BLaER1 treated with 17β-estradiol and CSF1 and Interleukin-3, amounts not matched to agents 10 nM and 100 nM (cell line): ENCODE results near the gene SEMA4A.
A peak's percentile ranks its signal among the peaks of the same experiment; 100 is the strongest.
"Not testable (repeated sequence)": the region's sequence is repeated elsewhere in the genome, so short reads cannot be mapped to it uniquely, and the experiment has no call there.

Source experiments
- H3K27ac ChIP-seq, 11 experiments: shearing (Covaris generic); formaldehyde crosslinking; 2 replicates each; pipeline ENCODE4 v1.8.1; 2022
- H3K27me3 ChIP-seq, 11 experiments: shearing (Covaris generic); formaldehyde crosslinking; 2 replicates each; pipeline ENCODE4 v1.8.1; 2022
- H3K36me3 ChIP-seq, 11 experiments: shearing (Covaris generic); formaldehyde crosslinking; 2 replicates each; pipeline ENCODE4 v1.8.1; 2022
- H3K4me1 ChIP-seq, 10 experiments: shearing (Covaris generic); formaldehyde crosslinking; 2 replicates each; pipeline ENCODE4 v1.8.1; 2022
- H3K4me2 ChIP-seq, 11 experiments: shearing (Covaris generic); formaldehyde crosslinking; 2 replicates each; pipeline ENCODE4 v1.8.1; 2022
- H3K4me3 ChIP-seq, 10 experiments: shearing (Covaris generic); formaldehyde crosslinking; 2 replicates each; pipeline ENCODE4 v1.8.1; 2022
- H3K9ac ChIP-seq, 11 experiments: shearing (Covaris generic); formaldehyde crosslinking; 2 replicates each; pipeline ENCODE4 v1.8.1; 2022
- H3K9me3 ChIP-seq, 11 experiments: shearing (Covaris generic); formaldehyde crosslinking; replicated peaks in 1 of 11; 2 replicates each; pipeline ENCODE4 v1.8.1; 2022
- H4K20me1 ChIP-seq, 11 experiments: shearing (Covaris generic); formaldehyde crosslinking; 2 replicates each; pipeline ENCODE4 v1.8.1; 2022
- Cebpa-rat ChIP-seq, 11 experiments: shearing (Covaris generic); IDR thresholded peaks; 2 replicates each; pipeline ENCODE4 v1.8.1; 2022

The SEMA4A gene

GRCh38 chr1:156122519-156123355, 30.6 kb upstream of the SEMA4A start:
- Histone ChIP-seq H3K4me2 (peak overlapping the region; percentile 87 to 99 (median 90)), H3K4me3 (peak overlapping the region in 1 of 10 experiments; percentile 3; a peak in 2 of 20 replicates), H3K4me1 (peaks cover 71 to 100% (median 89%) of the 10 kb centered on the region in 10 experiments), H3K36me3 (no peaks in the 10 kb centered on the region), H3K27me3 (peaks cover 0 to 17% (median 8%) of the 10 kb centered on the region in 11 experiments; a peak in 10 of 22 replicates), H3K9me3 (no peaks in the 10 kb centered on the region), H3K9ac (peak overlapping the region in 5 of 11 experiments; percentile 15 to 89 (median 81); a peak in 8 of 22 replicates), H4K20me1 (peaks cover 0 to 30% (median 11%) of the 10 kb centered on the region in 11 experiments; a peak in 17 of 22 replicates), H3K27ac (peak overlapping the region in 7 of 11 experiments; percentile 51 to 96 (median 83); a peak in 13 of 22 replicates)
- no peak for TF ChIP-seq Cebpa-rat (IDR thresholded peaks at IDR 0.05)

DNA sequence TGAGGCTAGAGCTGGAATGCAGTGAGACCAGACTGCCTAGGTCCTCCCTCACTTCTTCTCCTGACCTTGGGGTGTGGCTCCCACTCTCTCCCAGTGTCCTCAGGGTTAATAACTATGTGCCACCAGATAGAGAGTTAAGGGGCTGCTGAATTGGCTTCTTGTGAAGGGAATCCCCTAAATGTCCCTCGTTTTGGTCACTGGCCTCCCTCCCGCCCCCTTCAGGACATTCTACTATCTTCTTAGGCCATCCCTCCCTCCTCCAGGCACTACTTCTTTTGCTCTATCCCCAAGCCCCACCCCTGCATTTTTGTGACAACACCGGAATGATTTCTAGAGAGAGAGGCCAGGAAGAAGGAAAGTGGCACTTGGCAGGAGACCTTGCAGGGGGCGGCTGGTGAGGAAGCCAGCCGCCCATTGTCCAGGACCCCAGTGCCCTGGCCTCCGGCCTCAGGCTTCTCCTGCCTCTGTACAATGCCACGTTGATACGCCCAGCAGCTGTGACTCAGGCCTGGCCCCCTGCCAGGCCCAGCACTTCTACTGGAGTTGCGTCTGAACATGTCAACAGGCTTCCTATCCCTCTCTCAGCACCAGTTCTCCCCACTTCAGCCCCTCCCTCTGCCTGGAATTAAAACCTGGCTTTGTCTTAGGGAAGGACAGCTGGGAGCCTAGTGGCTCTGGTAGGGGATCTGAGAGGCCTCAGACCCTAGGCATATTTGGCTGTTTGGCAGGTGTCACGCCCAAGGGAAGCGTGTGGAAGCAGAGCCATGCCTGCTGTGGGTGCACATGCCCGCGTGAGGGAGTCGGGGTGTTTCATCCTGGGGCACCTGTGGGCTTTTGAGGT, 29.8 kb upstream of the SEMA4A start:
- peak overlapping the region; percentile 87 to 99 (median 90) for H3K4me2 ChIP-seq
- no peaks in the 10 kb centered on the region for H3K9me3 ChIP-seq
- peaks cover 0 to 9% (median 0%) of the 10 kb centered on the region in 11 experiments; a peak in 4 of 22 replicates for H3K27me3 ChIP-seq
- no peak for TF ChIP-seq Cebpa-rat (IDR thresholded peaks at IDR 0.05)
- peak overlapping the region in 1 of 10 experiments; percentile 3; a peak in 1 of 20 replicates for H3K4me3 ChIP-seq
- peak overlapping the region in 8 of 11 experiments; percentile 15 to 89 (median 52); a peak in 10 of 22 replicates for H3K9ac ChIP-seq
- H3K4me1 ChIP-seq: peaks cover 79 to 100% (median 95%) of the 10 kb centered on the region in 10 experiments
- no peaks in the 10 kb centered on the region for H3K36me3 ChIP-seq
- peaks cover 0 to 30% (median 14%) of the 10 kb centered on the region in 11 experiments; a peak in 17 of 22 replicates for H4K20me1 ChIP-seq
- H3K27ac ChIP-seq: peak overlapping the region in 10 of 11 experiments; percentile 22 to 96 (median 66); a peak in 17 of 22 replicates

DNA sequence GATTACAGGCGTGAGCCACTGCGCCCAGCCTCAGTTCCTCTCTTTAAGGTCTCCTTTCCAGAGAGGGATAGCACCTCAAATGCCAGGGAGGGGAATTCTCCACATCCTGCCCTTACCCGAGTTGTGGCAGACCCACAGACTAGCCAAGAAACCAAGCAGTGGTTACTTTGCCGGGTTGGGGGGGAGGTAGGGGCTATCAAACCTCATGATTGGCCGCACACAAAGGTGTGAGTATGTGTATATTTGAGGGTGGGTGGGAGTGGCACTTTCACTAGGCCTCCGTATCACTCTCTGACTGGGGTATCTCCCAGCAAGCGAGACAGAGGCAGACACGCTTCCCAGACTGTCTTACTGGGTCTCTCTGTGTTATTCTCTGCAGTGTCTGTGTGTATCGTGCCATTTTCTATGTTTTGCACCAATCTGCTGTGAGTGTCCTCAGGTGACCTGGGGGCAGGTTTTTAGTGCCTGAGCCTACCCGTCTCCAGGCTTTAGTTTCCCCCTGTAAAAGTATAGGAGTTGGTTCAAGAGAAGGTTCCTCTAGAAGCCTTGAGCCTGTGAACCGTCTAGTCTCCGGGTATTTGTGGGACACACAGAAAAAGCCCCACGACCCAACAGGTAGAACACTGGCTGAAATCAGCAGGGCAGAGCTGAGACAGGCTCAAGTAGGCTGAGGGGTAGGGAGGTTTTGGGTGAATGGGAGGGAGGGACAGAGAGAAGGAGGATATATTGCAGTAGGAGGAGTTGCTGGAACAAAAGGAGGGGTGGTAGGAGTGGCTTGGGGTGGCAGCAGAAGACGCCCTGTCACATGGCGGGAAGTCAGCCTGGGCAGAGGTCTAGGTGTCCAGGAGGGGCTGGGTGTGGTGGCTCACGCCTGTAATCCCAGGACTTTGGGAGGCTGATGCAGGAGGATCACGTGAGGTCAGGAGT, 28.6 kb upstream of the SEMA4A start:
- H3K36me3 ChIP-seq: no peaks in the 10 kb centered on the region
- H3K4me3 ChIP-seq: no peak overlapping the region
- TF ChIP-seq Cebpa-rat (IDR thresholded peaks at IDR 0.05): no peak
- H3K9ac ChIP-seq: peak overlapping the region in 7 of 11 experiments; percentile 6 to 89 (median 69); a peak in 12 of 22 replicates
- peak overlapping the region in 9 of 11 experiments; percentile 73 to 96 (median 82); a peak in 15 of 22 replicates for H3K27ac ChIP-seq
- no peaks in the 10 kb centered on the region for H3K9me3 ChIP-seq
- peaks cover 0 to 32% (median 18%) of the 10 kb centered on the region in 11 experiments; a peak in 16 of 22 replicates for H4K20me1 ChIP-seq
- peaks cover 89 to 100% (median 96%) of the 10 kb centered on the region in 10 experiments for H3K4me1 ChIP-seq
- peaks cover 0 to 9% (median 0%) of the 10 kb centered on the region in 11 experiments; a peak in 2 of 22 replicates for H3K27me3 ChIP-seq
- H3K4me2 ChIP-seq: peak overlapping the region; percentile 87 to 99 (median 90)

DNA sequence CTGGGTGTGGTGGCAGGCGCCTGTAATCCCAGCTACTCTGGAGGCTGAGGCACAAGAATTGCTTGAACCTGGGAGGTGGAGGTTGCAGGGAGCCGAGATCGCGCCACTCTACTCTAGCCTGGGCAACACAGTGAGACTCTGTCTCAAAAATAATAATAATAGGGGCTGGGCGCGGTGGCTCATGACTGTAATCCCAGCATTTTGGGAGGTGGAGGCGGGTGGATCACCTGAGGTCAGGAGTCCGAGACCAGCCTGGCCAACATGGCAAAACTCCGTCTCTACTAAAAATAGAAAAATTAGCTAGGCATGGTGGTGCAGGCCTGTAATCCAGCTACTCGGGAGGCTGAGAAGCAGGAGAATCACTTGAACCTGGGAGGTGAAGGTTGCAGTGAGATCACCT, 27.8 kb upstream of the SEMA4A start:
- not testable (repeated sequence) for H3K27me3 ChIP-seq
- peak overlapping the region; percentile 87 to 99 (median 90) for H3K4me2 ChIP-seq

GRCh38 chr1:156126043-156126629, 27.2 kb upstream of the SEMA4A start:
- peak overlapping the region; percentile 28 to 89 (median 69) for H3K9ac ChIP-seq
- H3K27ac ChIP-seq: peak overlapping the region; percentile 62 to 96 (median 81); a peak in 21 of 22 replicates
- peaks cover 81 to 96% (median 89%) of the 10 kb centered on the region in 10 experiments for H3K4me1 ChIP-seq
- no peaks in the 10 kb centered on the region for H3K9me3 ChIP-seq
- peak overlapping the region; percentile 87 to 99 (median 90) for H3K4me2 ChIP-seq
- peaks cover 0 to 36% (median 14%) of the 10 kb centered on the region in 11 experiments; a peak in 16 of 22 replicates for H4K20me1 ChIP-seq
- peak overlapping the region in 9 of 10 experiments; percentile 12 to 59 (median 29); a peak in 13 of 20 replicates for H3K4me3 ChIP-seq
- peaks cover 0 to 9% (median 0%) of the 10 kb centered on the region in 11 experiments; a peak in 2 of 22 replicates for H3K27me3 ChIP-seq
- H3K36me3 ChIP-seq: peaks cover 0 to under 1% (median 0%) of the 10 kb centered on the region in 11 experiments; a peak in 2 of 22 replicates
- TF ChIP-seq Cebpa-rat (IDR thresholded peaks at IDR 0.05): no peak

More for the DNA sequence above, 27.8 kb upstream of the SEMA4A start:
- H3K9me3 ChIP-seq, H3K36me3 ChIP-seq: not testable (repeated sequence)
- Histone ChIP-seq H3K4me3 (peak overlapping the region in 4 of 10 experiments; percentile 26 to 59 (median 38); a peak in 2 of 20 replicates), H3K4me1 (peaks cover 86 to 100% (median 94%) of the 10 kb centered on the region in 10 experiments), H3K27ac (peak overlapping the region in 10 of 11 experiments; percentile 62 to 96 (median 82); a peak in 20 of 22 replicates), H4K20me1 (peaks cover 0 to 36% (median 14%) of the 10 kb centered on the region in 11 experiments; a peak in 16 of 22 replicates), H3K9ac (peak overlapping the region; percentile 28 to 89 (median 69); a peak in 15 of 22 replicates)

- Histone ChIP-seq H3K4me2 (peak overlapping the region; percentile 87 to 99 (median 90)), H3K4me1 (peaks cover 78 to 88% (median 83%) of the 10 kb centered on the region in 10 experiments), H3K4me3 (peak overlapping the region in 8 of 10 experiments; percentile 12 to 59 (median 32); a peak in 12 of 20 replicates)
Observed at GRCh38 chr1:156126630-156127534, 26.5 kb upstream of the SEMA4A start.

More at GRCh38 chr1:156126630-156127534, 26.5 kb upstream of the SEMA4A start:
- TF ChIP-seq Cebpa-rat (IDR thresholded peaks at IDR 0.05): no peak
- Histone ChIP-seq H3K9me3 (no peaks in the 10 kb centered on the region), H4K20me1 (peaks cover 0 to 36% (median 14%) of the 10 kb centered on the region in 11 experiments; a peak in 16 of 22 replicates), H3K36me3 (peaks cover 0 to 8% (median 0%) of the 10 kb centered on the region in 11 experiments; a peak in 2 of 22 replicates), H3K27ac (peak overlapping the region; percentile 62 to 96 (median 81)), H3K9ac (peak overlapping the region; percentile 28 to 89 (median 69); a peak in 20 of 22 replicates), H3K27me3 (peaks cover 0 to 9% (median 0%) of the 10 kb centered on the region in 11 experiments; a peak in 2 of 22 replicates)
